C4-2B (cell line): ENCODE results near the gene B4GALNT4.

Experiments
- H3K27ac ChIP-seq: fragments of 450-650 bp; 2 replicates; pipeline ENCODE4 v1.5.1; 2017
- ZFX ChIP-seq: fragments of 450-650 bp; IDR thresholded peaks from 2 replicates; pipeline ENCODE4 v1.6.1; 2017
- TF ChIP-seq, protein P1 (sequence below): fragments of 450-650 bp; conservative IDR thresholded peaks from 2 replicates; pipeline ENCODE4 v1.5.1; 2017; ENCODE audit warnings: mild to moderate bottlenecking

Gene B4GALNT4

DNA sequence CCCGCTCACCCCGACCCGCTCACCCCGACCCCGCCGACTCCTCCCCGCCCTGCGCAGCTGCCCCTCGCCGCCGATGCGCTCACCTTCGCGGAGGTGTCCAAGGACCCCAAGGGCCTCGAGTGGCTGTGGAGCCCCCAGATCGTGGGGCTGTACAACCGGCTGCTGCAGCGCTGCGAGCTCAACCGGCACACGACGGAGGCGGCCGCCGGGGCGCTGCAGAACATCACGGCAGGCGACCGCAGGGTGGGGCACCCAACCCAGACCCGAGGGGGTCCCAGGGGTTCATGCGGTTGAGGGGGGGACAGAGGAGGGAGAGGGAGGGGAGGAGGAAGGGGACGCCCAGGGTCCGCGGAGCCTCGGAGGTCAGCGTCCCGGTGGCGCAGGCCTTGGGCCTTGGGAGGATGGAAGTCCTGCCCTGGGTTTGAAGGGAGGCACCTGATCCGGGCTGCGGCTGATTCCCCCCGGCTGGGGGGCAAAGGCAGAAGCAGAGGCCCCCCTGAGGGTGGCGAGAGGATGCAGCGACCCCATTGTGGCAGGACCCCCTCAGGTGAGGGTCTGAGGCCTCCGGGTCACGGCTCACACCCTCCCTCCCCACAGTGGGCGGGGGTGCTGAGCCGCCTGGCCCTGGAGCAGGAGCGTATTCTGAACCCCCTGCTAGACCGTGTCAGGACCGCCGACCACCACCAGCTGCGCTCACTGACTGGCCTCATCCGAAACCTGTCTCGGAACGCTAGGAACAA, 33.9 kb downstream of the B4GALNT4 start:
- no peak for TF ChIP-seq ZFX
- TF ChIP-seq, protein P1, sequence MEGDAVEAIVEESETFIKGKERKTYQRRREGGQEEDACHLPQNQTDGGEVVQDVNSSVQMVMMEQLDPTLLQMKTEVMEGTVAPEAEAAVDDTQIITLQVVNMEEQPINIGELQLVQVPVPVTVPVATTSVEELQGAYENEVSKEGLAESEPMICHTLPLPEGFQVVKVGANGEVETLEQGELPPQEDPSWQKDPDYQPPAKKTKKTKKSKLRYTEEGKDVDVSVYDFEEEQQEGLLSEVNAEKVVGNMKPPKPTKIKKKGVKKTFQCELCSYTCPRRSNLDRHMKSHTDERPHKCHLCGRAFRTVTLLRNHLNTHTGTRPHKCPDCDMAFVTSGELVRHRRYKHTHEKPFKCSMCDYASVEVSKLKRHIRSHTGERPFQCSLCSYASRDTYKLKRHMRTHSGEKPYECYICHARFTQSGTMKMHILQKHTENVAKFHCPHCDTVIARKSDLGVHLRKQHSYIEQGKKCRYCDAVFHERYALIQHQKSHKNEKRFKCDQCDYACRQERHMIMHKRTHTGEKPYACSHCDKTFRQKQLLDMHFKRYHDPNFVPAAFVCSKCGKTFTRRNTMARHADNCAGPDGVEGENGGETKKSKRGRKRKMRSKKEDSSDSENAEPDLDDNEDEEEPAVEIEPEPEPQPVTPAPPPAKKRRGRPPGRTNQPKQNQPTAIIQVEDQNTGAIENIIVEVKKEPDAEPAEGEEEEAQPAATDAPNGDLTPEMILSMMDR, result no peak
- H3K27ac ChIP-seq, result no peak overlapping the region

DNA sequence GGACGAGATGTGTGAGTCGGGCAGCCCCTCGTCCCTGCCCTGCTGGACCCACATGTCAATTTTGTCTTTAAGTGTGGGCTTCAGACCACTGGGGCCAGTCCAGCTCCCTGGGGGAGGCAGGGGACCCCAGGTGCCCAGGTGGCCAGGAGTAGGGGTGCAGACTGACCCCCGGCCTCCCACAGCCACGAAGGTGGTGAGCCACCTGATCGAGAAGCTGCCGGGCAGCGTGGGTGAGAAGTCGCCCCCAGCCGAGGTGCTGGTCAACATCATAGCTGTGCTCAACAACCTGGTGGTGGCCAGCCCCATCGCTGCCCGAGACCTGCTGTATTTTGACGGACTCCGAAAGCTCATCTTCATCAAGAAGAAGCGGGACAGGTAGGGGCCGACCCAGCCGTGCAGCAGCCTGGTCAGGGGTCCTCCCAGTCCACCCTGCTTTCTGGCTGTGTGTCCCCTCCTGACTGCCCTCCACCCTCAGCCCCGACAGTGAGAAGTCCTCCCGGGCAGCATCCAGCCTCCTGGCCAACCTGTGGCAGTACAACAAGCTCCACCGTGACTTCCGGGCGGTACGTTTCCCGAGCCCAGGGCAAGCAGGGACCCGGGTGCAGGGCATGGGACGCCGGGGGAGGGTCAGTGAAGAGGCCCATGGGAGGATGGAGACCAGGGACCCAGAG, 34.6 kb downstream of the B4GALNT4 start:
- H3K27ac ChIP-seq, result no peak overlapping the region
- TF ChIP-seq, protein P1, result no peak
- no peak for TF ChIP-seq ZFX

DNA sequence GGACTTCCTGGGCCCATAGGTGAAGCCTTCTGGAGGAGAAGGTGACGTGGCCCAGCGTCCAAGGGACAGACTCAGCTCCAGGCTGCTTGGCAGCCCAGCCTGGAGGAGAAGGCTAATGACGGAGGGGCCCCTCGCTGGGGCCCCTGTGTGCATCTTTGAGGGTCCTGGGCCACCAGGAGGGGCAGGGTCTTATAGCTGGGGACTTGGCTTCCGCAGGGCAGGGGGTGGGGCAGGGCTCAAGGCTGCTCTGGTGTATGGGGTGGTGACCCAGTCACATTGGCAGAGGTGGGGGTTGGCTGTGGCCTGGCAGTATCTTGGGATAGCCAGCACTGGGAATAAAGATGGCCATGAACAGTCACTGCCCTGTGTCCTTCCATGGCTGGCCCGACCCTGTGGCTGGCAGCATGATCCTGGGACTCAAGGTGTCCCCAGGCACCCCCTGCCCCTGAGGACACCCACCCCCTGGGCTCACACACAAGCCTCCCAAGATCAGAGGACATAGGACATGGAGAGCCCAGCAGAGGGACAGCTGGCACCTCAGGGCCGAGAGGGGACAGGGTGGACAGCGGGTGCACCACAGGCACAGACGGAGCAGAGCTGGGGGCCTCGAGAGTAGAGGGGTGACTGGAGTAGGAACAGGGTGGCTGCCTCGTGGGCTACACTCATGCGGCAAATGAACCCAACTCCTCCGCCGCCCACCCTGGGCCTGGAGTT, 35.4 kb downstream of the B4GALNT4 start:
- no peak for TF ChIP-seq ZFX
- TF ChIP-seq, protein P1, result no peak
- peak overlapping the region; percentile 16; the same call in 1 of the 2 replicates for H3K27ac ChIP-seq

DNA sequence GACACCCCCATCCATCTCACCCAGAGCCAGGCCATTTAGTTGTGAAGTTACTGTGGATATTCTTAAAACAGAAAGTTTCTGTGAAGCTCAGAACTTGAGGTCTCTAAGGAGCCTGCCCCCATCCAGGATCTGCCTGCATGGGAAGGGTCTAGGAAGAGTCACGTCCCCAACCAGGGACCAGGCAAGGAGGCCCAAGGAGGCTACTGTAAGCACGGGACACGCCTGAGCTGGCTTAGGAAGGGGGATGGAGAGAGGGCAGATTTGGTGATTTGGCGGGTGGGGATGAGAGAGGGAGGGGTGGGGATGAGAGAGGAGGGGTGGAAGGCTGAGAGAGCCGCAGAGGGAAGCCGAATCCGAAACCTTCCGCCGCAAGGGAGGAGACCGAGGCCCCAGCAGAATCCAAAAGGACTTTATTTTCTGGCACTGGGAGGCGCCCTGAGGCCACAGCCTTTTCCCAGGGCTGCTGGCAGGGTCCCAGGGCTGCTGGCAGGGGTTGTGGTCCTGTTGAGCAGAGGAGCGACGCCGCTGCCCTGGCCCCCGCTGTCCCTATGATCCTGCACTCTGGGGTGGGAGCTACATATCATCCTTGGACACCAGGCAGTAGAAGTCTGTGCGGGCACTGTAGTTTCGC, 36.1 kb downstream of the B4GALNT4 start:
- no peak for TF ChIP-seq ZFX
- TF ChIP-seq, protein P1, result no peak

DNA sequence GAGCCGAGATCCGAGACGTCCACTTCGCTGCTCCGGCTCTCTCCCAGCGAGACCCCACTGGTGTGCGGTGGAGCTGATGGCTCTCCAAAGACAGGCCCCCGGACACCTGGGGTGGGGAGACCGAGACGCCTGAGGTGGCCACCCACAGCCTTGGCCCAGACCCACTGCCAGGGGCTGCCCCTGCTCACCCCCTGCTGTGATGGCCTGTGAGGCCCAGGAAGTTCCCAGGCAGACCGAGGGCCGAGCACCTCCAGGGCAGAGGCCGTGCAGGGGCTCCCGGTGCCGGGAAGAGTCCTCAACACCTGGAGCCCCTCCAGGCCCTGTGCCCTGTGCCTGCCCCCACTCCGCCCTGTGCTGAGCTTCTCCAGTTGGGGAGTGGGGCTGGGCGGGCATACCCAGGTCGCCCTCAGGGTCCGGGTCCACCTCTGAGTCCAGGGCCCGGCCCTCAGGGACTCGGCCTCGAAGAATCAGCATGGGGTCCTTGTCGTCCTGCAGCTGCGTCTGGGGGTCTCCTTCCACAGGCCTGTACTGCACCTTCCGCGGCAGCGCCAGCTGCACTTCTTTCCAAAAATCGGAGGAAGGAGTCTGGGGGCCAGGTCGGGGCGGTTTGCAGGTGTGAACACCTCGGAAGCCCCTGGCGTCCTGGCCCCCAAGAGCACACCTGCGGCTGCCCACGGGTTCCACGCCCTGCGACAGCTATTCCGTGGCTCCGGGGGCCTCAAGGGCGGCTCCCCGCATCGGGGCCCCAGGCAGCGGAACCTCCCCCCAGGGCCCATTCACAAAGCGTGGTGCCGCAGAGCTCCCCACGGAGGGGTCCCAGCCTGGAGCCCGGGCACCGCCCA, 36.9 kb downstream of the B4GALNT4 start:
- TF ChIP-seq, protein P1, result no peak
- no peak for TF ChIP-seq ZFX
- peak overlapping the region; percentile 59 for H3K27ac ChIP-seq

More for the DNA sequence above, 36.1 kb downstream of the B4GALNT4 start:
- H3K27ac ChIP-seq, result peak overlapping the region; percentile 59; the same call in 1 of the 2 replicates

DNA sequence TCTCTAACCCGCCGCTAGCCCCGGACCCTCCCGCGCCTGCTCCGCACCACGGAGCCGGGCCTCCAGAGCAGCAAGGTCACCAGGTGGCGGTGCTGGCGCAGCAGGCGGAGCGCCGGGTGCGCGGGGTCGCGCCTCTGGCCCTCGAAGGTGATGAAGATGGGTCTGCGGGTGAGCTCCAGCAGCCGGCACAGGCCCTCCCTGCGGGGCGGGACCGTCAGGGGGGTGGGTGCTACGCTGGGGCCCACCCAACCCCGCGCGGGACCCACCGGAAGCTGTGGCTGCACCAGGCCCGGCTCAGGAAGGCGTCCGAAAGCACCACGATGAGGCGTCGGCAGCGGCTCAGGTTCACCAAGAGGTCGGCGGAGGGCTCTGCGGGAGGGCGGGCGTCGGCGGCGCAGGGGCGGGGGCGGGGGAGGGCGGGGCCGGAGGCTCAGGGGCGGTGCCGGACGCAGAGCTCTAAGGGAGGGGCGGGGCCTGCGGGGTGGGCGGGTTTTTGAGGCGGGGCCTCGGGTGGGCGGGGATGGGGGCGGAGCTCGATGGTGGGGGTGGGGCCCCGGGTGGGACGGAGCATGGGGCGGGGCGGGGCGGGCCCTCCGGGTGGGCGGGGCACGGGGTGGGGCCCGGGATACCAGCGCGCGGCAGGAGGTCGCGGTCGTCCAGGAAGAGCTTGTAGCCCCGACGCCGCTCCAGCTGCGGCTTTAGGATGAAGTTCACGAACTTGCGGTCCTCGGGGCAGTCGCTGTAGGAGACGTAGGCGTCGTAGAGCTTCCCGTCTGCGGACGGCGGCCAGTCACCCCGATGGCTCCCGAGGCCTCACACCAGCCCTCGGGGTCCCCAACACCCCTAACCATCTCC, 37.7 kb downstream of the B4GALNT4 start:
- TF ChIP-seq, protein P1, result no peak
- TF ChIP-seq ZFX, result peak; percentile 50; the same call in 1 of the 2 replicates
- peak overlapping the region; percentile 59 for H3K27ac ChIP-seq
